ENCODE results near the gene ITGB7. TPM values are rescaled to one million over a fixed set of nuclear protein-coding genes. Genes with fewer than 3 reads are reported as not detected.

ITGB7 gene
- total and polyA plus RNA-seq, 9 of the 15 experiments (the other 6 are each of a cell fraction or from before 2014, with no cell fraction given) = 0.06 to 2.0 (median 0.67) TPM

DNA sequence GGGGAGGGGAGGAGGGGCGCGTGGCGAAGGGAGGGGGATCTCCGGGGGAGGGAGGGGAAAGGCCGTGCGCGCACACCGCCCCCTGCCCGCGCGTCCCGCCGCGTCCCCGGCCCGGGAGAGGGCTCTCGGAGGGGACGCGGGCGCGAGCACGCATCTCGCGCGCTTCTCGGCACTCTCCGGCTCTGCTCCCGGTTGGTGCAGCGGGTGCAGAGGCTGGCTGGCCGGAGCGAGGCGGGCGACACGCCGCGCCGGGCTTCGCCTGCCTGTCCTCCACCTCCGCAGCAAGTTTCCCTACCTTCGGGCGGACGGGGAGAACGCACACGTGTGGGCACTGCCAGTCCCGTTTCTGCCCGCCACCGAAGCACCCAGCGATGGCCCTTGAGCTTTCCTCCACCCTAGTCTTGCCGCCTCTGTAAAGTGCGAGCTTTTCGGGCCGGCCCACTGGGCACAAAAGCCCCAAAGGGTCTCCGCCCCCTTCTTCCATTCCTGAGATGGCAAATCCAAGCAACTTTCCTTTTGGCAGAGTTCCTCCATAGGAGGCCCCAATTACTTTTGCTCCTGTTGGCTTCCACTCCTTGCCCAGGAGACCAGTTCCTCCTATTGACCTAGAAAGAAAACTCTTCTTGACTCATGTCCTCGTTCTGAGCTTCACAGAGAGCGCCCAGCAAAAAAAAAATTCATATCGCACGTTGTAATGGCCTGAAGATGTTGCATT is 26.0 kb downstream of the ITGB7 start (continued):
- TF ChIP-seq, protein P1, sequence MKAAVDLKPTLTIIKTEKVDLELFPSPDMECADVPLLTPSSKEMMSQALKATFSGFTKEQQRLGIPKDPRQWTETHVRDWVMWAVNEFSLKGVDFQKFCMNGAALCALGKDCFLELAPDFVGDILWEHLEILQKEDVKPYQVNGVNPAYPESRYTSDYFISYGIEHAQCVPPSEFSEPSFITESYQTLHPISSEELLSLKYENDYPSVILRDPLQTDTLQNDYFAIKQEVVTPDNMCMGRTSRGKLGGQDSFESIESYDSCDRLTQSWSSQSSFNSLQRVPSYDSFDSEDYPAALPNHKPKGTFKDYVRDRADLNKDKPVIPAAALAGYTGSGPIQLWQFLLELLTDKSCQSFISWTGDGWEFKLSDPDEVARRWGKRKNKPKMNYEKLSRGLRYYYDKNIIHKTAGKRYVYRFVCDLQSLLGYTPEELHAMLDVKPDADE (conservative IDR thresholded peaks at IDR 0.05; ENCODE audit: control insufficient read depth, low read depth, low read length) = 0 out of 2 replicates have a peak, but pooled peaks have one; percentile 18
- 0 out of 2 replicates have a peak, but pooled peaks have one; percentile 91 for TF ChIP-seq GABPA (tag; conservative IDR thresholded peaks at IDR 0.05; ENCODE audit: low read depth)
- TF ChIP-seq, protein P2, sequence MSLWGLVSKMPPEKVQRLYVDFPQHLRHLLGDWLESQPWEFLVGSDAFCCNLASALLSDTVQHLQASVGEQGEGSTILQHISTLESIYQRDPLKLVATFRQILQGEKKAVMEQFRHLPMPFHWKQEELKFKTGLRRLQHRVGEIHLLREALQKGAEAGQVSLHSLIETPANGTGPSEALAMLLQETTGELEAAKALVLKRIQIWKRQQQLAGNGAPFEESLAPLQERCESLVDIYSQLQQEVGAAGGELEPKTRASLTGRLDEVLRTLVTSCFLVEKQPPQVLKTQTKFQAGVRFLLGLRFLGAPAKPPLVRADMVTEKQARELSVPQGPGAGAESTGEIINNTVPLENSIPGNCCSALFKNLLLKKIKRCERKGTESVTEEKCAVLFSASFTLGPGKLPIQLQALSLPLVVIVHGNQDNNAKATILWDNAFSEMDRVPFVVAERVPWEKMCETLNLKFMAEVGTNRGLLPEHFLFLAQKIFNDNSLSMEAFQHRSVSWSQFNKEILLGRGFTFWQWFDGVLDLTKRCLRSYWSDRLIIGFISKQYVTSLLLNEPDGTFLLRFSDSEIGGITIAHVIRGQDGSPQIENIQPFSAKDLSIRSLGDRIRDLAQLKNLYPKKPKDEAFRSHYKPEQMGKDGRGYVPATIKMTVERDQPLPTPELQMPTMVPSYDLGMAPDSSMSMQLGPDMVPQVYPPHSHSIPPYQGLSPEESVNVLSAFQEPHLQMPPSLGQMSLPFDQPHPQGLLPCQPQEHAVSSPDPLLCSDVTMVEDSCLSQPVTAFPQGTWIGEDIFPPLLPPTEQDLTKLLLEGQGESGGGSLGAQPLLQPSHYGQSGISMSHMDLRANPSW (CRISPR knock-in tag; IDR thresholded peaks at IDR 0.05) = 0 out of 2 replicates have a peak, but pooled peaks have one; percentile 17
- TF ChIP-seq, protein P3, sequence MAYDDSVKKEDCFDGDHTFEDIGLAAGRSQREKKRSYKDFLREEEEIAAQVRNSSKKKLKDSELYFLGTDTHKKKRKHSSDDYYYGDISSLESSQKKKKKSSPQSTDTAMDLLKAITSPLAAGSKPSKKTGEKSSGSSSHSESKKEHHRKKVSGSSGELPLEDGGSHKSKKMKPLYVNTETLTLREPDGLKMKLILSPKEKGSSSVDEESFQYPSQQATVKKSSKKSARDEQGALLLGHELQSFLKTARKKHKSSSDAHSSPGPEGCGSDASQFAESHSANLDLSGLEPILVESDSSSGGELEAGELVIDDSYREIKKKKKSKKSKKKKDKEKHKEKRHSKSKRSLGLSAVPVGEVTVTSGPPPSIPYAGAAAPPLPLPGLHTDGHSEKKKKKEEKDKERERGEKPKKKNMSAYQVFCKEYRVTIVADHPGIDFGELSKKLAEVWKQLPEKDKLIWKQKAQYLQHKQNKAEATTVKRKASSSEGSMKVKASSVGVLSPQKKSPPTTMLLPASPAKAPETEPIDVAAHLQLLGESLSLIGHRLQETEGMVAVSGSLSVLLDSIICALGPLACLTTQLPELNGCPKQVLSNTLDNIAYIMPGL (CRISPR knock-in tag; IDR thresholded peaks at IDR 0.05) = peak; percentile 71; the same call in 1 of the 2 replicates
- TF ChIP-seq, protein P4, sequence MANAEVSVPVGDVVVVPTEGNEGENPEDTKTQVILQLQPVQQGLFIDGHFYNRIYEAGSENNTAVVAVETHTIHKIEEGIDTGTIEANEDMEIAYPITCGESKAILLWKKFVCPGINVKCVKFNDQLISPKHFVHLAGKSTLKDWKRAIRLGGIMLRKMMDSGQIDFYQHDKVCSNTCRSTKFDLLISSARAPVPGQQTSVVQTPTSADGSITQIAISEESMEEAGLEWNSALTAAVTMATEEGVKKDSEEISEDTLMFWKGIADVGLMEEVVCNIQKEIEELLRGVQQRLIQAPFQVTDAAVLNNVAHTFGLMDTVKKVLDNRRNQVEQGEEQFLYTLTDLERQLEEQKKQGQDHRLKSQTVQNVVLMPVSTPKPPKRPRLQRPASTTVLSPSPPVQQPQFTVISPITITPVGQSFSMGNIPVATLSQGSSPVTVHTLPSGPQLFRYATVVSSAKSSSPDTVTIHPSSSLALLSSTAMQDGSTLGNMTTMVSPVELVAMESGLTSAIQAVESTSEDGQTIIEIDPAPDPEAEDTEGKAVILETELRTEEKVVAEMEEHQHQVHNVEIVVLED (CRISPR knock-in tag; IDR thresholded peaks at IDR 0.05) = peak; percentile 73
- TF ChIP-seq RBBP5 (IDR thresholded peaks at IDR 0.05; ENCODE audit: borderline replicate concordance, insufficient read depth, low read length, poor library complexity, severe bottlenecking) = peak; percentile 34
- no peak for TF ChIP-seq ZNF551 (CRISPR knock-in tag; IDR thresholded peaks at IDR 0.05)
- 0 out of 2 replicates have a peak, but pooled peaks have one; percentile 57 for TF ChIP-seq KDM2B (CRISPR knock-in tag; IDR thresholded peaks at IDR 0.05)
- TF ChIP-seq ZNF766 (CRISPR knock-in tag; conservative IDR thresholded peaks at IDR 0.05) = peak; percentile 53
- peak; percentile 79 for TF ChIP-seq PCBP1 (IDR thresholded peaks at IDR 0.05; ENCODE audit: low read depth, low read length, poor library complexity, severe bottlenecking)
- no peak for TF ChIP-seq THRAP3 (IDR thresholded peaks at IDR 0.05; ENCODE audit: borderline replicate concordance)
- TF ChIP-seq PCBP2 (IDR thresholded peaks at IDR 0.05; ENCODE audit: low read depth, low read length, poor library complexity, severe bottlenecking) = peak; percentile 46
- peak; percentile 10 for TF ChIP-seq U2AF1 (optimal IDR thresholded peaks at IDR 0.05; ENCODE audit: low read depth, low read length)
- peak; percentile 69; the same call in 1 of the 2 replicates for TF ChIP-seq HNRNPL (IDR thresholded peaks at IDR 0.05; ENCODE audit: low read depth, low read length)
